NOMO-1 (cell line): Measurements from ENCODE around the gene KDM1A.
"Not testable (repeated sequence)": the region's sequence is repeated elsewhere in the genome, so short reads cannot be mapped to it uniquely, and the experiment has no call there.

Experiments used
- DNase-seq, 2 experiments: peaks; one replicate each; lab custom pipeline; 2025; ENCODE audit not compliant: unreplicated experiment in 2 of 2; lab: John Stamatoyannopoulos, UW

Gene KDM1A

DNA sequence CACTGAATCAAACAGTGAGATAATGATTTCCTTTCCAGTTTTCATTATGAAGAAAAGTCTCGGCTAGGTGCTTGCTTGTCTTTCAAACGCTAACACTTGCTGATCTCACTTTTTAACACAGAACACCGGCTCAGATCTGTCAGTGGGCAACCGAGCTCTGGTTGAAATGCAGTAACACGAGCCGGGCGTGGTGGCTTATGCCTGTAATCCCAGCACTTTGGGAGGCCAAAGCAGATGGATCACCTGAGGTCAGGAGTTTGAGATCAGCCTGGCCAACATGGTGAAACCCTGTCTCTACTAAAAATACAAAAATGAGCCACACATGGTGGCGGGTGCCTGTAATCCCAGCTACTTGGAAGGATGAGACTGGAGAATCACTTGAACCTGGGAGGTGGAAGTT is 9.2 kb upstream of the KDM1A start:
- not testable (repeated sequence) for DNase-seq

DNA sequence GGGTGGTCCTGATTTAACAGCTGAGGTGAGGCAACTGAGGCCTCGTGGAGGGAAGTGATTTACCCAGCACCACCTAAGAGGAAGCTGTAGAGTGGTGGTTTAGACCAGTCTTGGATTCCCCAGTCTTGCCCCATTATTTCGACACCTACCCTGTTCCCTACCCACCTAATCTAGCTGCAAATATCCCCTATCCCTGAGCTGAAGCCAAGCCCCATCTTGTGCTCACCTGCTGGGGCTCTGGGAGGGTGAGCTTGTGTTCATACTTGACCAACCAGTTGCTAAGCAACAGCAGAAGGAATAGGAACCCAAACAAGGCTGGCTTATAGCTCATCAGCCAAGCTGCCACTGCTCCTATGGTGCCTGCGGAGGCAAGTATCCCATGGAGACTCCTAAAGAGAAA is 5.6 kb upstream of the KDM1A start:
- DNase-seq, result peak; percentile 52 to 79

DNA sequence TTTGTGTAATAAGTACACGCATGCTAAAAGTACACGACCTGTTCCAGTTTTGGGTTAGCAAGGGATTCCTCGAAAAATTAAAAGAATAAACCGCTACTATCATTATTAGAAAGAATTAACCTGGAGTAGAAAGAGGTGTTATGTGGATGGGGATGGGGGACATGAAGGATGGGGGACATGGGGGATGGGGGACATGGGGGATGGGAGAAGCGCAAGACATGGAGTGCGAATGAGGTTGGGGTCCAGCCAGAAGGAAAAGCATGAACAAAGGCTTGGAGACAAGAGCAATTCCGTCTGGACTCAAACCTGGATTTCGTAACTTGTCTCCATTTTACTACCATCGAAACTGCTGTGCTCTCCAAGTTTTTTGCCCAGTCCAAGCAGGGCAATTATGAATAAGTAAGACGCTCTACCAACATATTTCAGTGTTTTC is 591 bp upstream of the KDM1A start:
- no peak for DNase-seq

DNA sequence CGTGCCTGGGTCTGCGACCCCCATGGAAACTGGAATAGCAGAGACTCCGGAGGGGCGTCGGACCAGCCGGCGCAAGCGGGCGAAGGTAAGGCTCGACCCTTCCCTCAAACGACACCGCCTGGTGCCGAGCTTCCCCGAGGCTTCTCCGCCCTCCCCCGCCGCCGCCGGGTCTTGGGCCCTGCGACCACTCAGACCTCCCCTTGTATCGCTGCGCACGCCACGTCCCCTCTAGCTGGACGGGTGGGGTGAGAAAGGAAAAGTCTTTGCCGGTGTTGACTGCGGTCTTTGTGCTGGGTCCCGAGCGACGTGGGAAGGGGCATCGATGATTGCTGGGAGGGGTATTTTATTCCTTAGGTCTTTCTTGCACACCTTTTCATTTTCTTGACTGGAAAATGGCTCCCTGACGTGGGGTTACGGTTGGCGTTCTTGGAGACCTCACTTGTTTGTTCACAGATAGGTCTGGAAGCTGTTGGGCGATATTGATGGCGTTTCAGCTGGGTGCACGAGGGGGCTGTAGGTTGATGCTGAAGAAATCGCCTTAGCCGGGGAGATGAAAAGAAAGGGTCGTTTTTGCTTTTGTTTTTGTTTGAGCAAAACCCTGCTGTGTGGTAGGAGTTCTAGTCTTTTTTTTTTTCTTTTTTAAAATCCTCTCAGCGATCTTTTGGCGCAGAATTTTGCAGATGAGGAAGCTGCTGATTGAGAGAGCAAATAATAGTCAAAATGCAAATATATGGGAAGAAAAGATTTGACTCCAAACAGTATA is 776 bp downstream of the KDM1A start:
- peak in 1 of 2 experiments; percentile 15 for DNase-seq

DNA sequence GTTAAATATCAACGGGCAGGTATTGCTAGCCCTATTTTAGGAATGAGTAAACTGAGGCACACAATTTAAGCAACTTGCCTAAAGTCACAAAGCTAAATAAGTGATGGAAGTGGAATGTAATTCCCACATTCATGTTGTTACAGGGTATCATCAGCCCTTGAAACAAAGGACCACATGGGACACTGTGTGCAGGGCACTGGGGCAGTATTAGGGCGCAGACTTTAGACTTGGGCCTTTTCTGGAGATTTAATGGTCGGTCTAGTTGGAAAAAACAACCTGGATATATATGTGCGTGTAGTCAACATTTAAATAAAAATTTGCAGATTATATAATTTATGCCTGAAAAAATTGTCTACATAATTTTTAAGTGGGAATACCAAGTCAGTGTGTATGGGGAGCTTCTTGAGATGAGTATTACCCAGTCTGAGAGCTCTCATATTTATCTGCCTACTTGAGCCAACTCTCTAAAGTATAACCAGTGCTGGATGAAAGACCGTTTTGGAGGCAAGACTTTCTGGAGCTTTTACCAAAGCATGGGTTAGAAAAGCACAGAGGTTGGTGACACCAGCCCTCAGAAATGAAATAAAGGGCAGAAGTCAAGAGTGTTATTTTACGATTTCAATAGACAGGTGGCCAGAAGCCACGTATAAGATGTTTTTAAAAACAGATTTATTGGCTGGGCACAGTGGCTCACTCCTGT is 1.6 kb downstream of the KDM1A start:
- DNase-seq, result no peak

DNA sequence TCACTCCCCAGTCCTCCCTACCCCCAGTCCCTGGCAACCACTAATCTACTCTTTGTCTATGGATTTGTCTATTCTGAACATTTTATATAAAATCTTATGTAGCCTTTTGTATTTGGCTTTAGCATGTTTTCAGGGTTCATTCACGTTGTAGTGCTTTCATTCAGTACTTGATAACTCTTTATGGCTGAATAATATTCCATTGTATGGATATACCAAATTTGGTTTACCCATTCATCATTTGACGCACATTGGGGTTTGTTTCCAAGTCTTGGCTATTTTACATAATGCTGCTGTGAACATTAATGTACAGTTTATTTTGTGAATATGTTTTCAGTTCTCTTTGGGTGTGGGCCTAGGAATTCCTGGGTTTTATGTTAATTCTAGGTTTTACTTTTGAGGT is 2.6 kb downstream of the KDM1A start:
- DNase-seq, result no peak

DNA sequence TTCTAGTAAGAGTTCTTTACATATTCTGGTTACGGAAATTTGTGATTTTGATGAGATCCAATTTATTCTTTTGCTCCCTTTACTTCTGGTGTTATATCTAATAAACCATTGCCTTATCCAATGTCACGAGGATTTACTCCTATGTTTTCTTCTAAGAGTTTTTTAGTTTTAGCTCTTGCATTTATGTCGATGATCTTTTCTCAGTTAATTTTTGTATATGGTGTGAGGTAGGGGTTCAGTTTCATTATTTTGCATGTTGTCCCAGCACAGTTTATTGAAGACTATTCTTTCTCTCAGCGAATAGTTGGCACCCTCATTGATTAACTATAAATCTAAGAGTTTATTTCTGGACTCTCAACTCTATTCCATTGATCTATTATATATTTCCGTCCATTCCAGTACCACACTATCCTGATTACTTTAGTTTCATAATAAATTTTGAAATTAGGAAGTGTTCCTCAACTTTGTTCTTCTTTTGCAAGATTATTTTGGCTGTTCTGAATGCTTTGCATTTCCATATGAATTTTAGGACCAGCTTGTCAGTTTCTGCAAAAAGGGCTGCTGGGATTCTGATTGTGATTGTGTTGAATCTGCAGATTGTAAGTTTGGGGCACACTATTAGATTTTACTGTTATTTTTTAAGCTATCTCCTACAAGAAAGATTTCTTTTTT is 4.0 kb downstream of the KDM1A start:
- DNase-seq, result no peak

DNA sequence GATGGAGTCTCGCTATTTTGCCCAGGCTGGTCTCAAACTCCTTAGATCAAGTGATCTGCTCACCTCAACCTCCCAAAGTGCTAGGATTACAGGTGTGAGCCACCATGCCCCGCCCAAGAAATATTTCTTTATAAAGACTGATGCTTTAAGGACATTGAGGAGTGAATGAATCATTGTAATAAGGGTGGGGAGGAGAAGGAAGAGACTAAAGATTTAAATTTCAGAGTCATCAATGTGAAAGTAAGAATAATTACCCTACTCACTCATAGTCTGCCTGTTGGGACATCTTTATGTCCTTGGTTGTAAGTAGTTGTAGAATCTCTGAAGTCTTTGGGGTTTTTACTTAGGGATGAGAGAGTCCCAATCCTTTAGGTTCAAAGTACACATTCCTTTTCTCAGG is 7.3 kb downstream of the KDM1A start:
- DNase-seq, result peak in 1 of 2 experiments; percentile 8

DNA sequence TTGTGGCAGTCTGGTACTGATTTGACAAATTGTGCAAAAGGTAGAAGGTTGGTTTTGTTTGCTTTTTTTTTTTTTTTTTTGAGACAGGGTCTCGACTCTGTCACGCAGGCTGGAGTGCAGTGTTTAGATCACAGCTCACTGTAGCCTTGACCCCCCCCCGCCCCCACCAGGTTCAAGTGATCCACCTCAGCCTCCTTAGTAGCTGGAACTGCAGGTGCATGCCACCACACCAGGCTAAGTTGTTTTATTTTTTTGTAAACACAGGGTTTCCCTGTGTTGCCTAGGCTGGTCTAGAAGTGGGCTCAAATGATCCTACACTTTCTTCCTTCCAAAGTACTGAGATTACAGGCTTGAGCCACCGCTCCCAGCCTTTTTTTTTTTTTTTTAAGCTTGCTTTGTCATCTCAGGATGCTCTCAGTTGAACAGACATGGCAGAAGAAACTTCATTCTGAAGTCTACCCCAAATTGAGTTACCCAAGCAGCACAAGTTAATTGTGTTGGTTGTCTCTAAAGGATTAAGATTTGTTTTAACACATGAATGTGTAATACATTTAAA is 8.2 kb downstream of the KDM1A start:
- DNase-seq, result no peak

DNA sequence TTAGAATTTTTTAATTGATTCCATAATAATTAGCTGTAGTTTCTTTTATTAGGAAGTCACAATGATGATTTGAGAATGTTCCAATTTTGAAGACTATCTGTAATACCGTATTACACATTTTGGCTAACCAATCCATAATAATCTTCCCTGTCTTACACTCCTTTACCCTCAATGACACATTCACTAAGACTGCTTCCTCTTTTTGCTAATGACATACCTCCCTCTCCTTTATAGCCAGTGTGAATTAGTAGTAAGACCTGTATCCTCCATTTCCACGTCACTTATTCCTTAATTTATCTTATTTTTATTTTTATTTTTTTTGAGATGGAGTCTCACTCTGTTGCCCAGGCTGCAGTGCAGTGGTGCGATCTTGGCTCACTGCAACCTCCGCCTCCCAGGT is 10.1 kb downstream of the KDM1A start:
- DNase-seq, result peak; percentile 41 to 72

DNA sequence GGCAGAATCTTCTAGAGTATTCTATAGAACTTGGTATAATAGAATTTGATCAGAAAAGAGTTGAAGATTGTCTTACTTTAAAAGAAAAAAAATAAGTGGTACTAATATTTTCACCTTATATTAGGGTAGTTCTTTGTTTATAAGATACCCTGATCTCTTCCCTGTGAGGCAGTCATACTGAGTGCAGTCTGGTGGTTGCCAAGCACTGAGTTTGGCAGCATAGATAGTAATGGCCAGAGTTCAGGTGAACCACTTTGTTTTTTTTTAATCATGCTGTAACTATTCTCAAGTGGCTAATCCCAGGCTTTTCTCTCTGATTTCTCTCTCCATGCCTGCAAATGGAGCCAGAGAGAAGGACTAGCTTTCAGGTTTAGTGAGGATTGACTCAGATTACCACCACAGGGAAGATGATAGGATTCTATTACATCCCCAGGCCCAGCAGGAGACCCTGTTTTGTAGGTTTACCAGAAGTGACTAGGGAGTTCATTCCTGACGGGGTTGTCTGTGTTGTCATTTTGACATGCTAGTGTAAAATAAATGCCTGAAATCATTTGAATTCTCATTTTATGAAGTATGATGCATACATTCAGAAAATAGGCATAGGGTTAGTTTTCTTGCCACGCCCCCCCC is 16.7 kb downstream of the KDM1A start:
- no peak for DNase-seq

DNA sequence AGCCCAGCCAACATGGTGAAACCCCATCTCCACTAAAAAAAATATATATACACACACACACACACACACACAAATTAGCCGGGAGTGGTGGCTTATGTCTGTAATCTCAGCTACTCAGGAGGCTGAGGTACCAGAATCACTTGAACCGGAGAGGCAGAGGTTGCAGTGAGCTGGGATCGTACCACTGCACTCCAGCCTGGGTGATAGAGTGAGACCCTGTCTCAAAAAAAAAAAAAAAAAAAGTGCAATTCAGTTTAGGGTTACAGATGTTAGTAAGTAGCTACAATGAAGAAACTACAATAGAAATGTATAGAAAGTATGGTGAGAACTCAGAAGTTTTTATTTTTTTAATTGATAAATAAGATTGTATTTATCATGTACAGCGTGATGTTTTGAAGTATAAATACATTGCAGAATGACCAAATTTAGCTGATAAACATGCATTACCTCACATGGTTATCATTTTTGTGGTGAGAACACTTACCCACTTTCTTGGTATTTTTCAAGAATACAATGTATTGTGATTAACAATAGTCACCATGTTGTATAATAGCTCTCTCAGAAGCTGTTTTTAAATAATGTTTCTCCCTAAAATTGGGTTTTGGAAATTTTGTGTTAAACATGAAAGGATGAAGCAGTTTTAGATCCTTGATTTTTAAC is 17.9 kb downstream of the KDM1A start:
- DNase-seq, result no peak

DNA sequence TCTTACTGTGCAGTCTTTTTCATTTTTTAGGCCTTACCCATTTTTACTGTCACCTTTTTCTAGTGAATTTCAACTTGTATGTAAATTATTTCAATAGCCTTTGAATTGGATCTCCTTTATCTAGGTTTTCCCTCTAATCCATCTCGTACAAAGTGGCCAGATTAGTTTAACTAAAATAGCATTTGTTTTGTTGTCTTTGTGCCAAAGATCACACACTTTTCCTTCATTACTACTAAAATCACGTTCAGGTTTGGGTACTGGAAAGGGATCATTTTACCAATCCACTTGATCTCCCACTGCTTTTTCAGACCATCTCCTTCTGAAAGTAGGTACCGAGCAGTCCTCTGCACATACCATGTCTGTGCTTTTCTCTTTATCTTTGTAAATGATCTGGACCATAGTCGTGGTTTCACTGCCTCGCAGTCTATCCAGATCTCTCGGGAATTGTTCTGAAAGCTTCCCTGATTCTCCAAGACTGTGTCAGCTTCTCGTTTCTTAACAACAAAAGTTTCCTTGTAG is 20.1 kb downstream of the KDM1A start:
- DNase-seq, result no peak

DNA sequence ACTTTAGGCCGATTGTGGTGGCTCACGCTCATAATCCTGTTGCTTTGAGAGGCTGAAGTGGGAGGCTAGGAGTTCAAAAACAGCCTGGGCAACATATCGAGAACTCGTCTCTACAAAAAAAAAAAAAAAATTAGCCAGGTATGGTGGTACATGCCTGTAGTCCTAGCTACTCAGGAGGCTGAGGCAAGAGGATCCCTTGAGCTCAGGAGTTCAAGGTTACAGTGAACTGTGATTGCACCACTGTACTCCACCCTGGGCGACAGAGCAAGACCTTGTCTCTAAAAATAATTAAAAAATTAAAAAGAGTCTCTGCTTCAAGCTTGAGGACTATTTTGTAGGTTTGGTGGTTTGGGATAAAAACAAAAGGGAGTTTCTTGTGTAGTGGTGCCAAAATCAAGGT is 21.2 kb downstream of the KDM1A start:
- no peak for DNase-seq

DNA sequence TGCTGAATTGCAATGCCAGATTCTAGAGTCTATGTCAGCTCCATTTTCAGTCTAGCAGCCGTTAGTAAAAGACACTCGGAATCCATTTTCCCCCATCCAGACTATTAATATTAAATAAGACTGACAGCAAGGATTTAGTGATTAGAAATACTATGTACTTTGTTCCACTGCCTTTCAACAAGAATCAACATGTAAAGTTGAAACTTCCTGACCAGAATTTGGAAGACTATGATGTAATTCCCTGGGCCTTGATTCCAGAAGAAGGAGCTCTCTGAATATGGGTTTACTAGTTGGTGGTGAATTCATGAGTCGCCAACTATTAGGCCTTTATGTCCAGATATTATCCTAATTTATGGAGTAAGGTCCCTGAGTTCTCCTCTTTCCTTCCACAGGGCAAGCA is 24.8 kb downstream of the KDM1A start:
- DNase-seq, result no peak

DNA sequence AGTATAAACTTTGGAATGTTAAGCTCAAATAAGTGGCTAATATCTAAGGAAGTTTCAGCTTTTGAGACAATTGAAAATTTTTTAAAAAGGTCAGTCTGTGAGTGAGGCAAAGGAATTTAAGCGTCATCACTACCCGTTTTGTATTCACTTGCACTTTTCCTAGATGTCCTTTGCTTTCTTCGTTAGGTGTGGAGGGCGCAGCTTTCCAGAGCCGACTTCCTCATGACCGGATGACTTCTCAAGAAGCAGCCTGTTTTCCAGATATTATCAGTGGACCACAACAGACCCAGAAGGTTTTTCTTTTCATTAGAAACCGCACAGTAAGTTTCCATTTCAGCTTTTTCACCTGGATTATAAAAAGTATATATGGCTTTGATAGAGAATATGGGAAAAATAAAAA is 30.9 kb downstream of the KDM1A start:
- no peak for DNase-seq

DNA sequence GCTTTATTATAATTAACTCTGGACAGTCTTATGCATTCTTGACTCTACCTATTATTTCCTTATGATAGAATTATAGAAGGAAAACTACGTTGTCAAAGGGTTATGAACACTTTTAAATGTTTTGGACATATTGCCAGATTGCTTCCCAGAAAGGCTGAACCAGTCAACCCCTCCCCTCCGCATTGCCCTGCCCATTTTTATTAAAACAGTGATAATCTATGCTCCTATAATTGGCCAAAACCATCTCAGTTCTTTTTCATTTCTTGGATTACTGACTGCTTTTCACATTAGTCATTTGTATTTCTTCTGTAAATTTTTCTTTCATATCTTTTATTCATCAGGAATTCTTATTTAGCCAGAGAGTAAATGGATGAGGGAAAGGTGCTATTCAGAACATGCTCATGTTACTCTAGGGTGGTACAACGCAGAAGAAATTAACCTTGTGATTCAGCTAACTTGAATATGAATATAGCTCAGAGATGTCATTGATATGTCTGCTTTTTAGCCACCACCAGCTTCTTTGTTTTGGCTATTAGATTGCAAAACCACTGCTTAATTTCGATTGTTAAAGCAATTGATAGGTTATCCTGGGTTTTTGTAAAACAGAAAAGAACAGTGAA is 32.1 kb downstream of the KDM1A start:
- no peak for DNase-seq

DNA sequence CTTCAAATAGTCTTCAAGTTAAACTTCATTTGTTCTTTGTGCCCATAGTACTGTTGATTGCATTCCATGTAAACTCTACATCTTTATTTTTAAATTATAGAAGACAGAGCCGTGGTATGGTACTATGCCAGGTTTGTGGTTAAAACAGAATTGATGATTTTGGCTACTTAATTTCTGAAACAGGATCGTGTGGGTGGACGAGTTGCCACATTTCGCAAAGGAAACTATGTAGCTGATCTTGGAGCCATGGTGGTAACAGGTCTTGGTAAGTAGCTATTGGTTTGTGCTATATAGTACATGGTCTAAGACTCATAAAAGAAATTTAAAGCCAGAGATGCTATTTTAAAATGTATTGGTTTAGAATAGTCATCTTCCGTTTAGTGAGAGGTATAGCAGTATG is 38.0 kb downstream of the KDM1A start:
- no peak for DNase-seq

DNA sequence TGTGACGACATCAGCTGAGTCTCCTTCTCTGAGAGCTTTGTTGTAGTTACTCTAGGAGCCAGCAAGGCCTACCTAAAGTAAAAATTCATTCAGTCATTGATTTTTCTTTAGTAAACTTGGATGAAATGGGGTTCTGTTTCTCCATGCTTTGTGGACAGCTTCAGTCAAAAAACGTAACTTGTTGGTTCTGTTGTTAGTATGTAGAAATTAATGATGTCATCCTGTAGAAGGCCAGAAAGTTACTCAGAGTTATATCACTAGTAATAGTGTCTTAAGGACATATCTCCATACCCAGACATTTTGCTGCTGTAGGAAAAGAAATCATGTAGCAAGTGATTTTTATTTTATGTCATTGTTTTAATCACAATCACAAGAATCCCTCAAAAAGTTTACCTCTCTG is 43.0 kb downstream of the KDM1A start:
- no peak for DNase-seq

DNA sequence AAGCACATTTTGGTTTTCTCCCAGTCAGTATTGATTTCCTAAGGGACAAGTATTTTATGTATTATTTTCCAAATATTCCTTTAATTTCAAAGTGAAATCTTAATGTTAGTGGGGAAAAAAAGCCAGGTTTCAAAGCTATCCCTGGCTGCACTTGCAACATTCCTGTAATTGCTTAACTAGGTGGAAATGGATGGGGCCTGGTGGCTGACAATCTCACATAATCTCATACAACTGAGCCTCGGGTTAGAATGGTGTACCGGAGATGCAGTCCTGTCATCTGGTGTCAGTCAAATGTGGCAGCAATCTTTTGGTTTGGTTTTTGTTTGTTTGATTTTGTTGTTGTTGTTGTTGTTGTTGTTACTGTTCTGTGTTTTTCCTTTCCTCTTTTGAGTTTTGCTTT is 46.1 kb downstream of the KDM1A start:
- DNase-seq, result no peak
